Sciatic nerve (tissue), 2 donors: ENCODE results near the gene CD99L2. TPM values are rescaled to one million over a fixed set of nuclear protein-coding genes. Genes with fewer than 3 reads are reported as not detected.
A peak's percentile ranks its signal among the peaks of the same experiment; 100 is the strongest.

Experiments used
- ATAC-seq: fragments of 200-7000 bp; cut with Tn5 transposase; one replicate; pipeline ENCODE4 v1.9.1; 2020; ENCODE audit warnings: mild to moderate bottlenecking, moderate library complexity
- DNase-seq: peaks from one replicate; pipeline ENCODE4 v3.0.0-alpha.2; 2020; ENCODE audit warnings: low spot score
- intact Hi-C: fragments of 100-400 bp; cut with DNase I; formaldehyde crosslinking; loops from one replicate; pipeline ENCODE4 v1.14.2; 2022
- total RNA-seq: library from RNA; stranded (reverse); fragmentation: NEBNext Ultra II Directional; extraction: Animal tissue kit (Norgen Biotek cat#: 25700); gene quantifications from one replicate; pipeline ENCODE4 v1.2.1, GENCODE V29; 2021
- donor health status: DM: no; HTN: no; CAD: no.
- donor health status: DM: no; HTN: no; CAD: no.

CD99L2 gene
- total RNA-seq, 1 donor from 2014 or later: 108 TPM

DNA sequence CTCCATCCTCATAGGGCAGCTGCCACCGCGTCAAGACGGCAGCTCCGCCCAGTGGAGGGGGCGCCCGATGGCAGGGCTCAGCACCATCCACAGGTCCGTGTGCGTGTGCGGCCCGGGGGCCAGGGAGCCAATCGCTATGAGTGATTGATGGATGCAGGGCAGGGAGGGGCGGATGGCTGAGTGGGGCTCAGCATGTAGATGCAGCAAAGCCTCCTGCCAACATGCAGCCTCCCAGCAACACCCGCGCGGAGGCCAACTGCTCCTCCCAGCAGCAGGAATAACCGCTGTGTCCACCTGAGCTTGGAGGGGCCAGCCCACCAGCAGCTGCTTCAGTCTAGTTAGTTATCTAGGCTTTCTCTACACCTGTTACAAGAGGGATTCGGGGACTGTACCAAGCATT, 127.8 kb downstream of the CD99L2 start:
- no peak for DNase-seq
- ATAC-seq: no peak
- intact Hi-C loops: loop anchor here (5.0 kb wide), 1 partner anchor 312 kb away; no protein-coding TSS in a partner anchor

- ATAC-seq (no peak), DNase-seq (no peak)
- intact Hi-C loops: no loop called here
Measured at GRCh38 chrX:150769408-150769807, 129.1 kb downstream of the CD99L2 start.

DNA sequence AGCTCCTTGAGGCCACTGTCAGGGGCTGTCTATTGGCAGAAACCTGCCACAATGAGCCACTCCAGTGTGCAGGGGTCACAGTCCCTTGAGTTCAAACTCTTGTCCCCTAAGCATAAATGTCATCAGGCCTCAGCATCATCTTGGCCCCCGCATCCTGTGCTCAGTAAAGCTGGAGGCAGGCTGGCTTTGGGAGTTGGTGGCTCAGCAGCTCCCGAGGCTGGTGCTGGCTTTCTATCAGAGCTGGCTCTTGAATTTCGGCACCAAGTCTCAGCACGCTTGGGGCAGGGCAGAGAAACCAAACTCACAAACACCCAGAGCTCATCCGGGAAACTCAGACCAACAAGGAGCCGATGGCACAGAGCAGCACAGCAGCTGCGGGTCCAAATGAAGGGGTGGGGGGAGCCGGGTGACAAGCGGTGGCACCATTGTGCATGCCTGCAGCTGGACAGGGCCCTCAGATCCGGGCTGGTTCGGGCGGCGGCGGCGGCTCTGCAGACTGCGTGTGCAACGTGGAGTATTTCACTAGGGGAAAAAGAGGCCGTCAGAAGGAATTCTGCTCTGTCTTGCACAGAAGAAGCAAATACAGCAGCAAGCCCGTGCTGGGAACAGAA, 129.8 kb downstream of the CD99L2 start:
- intact Hi-C loops: no loop called here
- DNase-seq: no peak
- no peak for ATAC-seq

DNA sequence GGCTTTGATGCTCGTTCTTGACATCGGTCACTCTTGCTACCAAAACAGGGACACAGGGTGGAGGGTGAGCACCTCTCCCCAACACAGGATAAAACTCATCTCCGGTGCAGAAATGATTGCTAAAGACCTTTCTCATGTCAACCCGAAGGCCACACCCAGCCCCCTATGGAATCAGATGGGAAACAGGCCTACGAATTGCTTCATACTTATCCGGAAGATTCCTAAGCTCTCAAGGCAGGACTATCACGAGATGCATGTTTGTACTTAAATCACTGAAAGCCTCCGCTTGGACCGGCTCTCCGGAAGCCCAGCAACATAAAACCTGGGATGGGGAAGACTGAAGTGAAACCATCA, 130.4 kb downstream of the CD99L2 start:
- ATAC-seq: no peak
- DNase-seq: no peak
- intact Hi-C loops: no loop called here

- DNase-seq: no peak
- intact Hi-C loops: no loop called here
Measured at GRCh38 chrX:150767475-150768131, 130.9 kb downstream of the CD99L2 start.

DNA sequence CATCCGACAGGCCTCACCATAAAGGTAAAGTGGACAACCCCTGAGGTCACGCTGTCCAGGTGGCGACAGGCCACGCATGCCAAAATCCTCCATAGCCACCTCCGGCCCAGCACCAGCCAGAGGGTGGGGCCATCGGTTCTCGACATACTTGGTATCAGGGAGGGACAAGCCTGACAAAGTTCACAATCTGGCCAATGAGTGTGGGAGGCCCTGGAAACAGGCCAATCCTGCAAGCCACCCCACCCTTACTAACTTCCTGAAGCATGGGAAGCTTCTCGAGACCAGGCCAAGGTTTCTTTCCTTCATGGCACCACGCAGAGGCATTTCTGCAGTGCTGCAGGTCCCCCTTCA, 131.4 kb downstream of the CD99L2 start:
- intact Hi-C loops: no loop called here
- DNase-seq: no peak
- no peak for ATAC-seq

More at GRCh38 chrX:150767475-150768131, 130.9 kb downstream of the CD99L2 start:
- no peak for ATAC-seq

DNA sequence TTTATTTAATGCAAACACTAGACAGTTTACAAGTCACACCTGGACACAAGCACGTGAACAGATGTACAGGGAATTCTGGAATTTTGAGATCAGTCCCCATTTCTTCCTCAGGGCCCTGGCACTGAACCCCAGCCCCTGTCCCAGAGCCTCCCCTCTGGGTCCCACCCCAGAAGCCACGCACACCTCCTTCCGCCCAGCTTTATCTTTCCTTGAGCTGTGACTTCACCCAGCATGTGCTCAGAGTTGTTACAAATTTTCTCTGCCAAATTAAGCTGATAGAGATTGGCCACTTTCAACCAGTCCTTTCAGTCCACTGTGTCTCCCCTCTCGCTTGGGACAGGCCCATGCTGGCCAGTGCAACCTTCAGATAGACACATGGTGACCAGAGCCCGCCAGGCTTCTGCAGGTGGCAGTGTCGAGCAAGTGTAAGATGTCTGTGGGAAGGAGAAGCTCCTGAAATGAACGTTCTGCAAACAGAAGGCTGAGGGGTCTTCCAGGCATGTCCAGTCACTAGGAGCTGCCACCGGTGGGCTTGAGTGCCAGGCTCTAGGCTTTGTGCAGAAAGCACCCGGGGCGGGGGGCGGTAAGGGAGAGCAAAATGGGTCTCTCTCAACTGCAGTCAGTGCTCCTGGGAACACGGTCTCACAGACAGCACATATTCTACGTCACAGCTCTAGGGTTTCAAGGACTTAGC, 132.0 kb downstream of the CD99L2 start:
- intact Hi-C loops: no loop called here
- no peak for ATAC-seq
- DNase-seq: no peak

- ATAC-seq: no peak
- intact Hi-C loops: no loop called here
- no peak for DNase-seq
Measured at GRCh38 chrX:150765782-150766350, 132.6 kb downstream of the CD99L2 start.

DNA sequence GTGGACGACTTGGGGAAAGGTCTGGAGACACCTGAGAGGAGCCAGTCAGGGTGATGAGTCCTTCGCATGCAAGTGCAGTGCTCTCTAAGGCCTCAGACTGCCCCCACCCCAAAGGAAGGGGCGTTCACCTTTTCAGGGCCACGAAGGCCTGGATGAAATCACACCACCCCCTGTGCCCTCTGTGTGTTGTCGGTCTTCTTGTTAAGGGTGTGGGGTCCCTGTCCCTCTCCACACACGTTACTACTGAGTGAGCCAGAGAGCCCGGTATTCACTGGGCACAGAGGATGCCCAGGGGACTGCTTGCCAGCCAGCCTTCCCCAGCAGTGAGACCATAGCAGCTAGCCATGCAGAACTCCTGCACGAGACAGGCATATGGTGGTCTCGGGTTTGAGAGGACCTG, 133.2 kb downstream of the CD99L2 start:
- DNase-seq (no peak), ATAC-seq (no peak)
- intact Hi-C loops: no loop called here

- DNase-seq (no peak), ATAC-seq (no peak)
- intact Hi-C loops: no loop called here
Measured at GRCh38 chrX:150763810-150764209, 134.7 kb downstream of the CD99L2 start.

DNA sequence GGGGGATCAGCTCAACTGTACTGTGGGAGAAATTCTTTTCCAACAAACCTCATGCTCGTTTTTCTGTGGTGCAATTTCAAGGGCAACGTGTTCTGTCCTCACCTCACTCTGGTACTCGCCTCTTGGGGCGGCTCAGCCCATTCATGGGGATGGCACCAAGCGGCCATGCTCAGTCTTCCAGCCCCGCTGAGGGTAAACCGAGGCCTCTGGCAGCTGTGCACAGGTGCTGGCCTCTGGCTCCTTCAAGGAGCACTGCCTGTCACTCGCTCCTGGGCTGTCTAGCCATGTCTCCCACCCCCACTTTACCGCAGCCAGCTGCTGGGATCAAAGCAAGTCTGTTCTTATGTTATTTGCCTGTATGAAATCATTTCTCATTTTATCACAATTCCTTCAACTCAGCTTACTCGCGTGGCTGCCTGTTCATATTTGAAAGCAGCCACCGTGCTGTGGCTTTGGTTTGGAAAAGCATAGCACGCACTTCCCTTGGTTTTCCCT, 135.1 kb downstream of the CD99L2 start:
- ATAC-seq (no peak), DNase-seq (no peak)
- intact Hi-C loops: no loop called here

DNA sequence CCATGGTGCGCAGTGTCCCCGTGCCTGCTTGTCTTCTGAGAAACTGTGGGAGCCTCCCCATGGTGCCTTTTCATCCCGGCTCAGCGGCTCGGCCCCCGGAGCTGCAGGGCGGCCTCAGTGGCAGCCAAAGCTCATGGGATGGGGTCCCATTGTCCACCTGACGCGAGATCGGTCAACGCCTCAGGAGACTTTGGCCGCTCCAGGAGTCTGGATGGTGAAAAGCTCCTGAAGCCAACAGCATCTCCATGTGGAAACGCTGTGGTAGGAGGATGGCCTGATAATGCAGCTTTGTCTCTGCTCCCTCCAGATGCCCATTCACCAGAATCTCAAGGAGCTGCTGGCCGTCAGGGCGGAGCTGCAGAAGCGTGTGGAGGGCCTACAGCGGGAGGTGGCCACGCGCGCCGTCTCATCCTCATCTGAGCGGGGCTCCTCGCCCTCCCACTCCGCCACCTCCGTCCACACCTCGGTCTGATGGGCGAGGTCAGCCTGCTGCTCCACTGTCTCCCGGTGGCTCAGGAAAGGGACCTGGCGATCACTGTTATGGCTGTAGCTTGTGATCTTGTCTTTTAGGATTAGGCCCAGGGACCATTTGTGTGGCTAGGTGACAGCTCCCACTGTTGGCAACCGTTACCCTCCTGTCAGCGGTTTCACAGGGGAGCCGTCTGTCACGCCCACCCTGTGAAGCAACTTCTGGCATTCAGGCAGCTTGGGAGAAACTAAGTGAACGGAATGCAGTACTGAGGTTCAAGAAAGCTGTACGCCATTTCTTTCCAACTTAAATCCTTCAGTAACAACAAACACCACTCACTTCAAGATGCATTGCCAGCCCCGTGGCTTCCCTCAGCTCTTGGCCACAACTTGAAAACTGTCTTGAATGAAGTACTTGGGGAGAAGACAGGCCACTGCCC, 136.0 kb downstream of the CD99L2 start:
- DNase-seq (no peak), ATAC-seq (no peak)
- intact Hi-C loops: no loop called here

DNA sequence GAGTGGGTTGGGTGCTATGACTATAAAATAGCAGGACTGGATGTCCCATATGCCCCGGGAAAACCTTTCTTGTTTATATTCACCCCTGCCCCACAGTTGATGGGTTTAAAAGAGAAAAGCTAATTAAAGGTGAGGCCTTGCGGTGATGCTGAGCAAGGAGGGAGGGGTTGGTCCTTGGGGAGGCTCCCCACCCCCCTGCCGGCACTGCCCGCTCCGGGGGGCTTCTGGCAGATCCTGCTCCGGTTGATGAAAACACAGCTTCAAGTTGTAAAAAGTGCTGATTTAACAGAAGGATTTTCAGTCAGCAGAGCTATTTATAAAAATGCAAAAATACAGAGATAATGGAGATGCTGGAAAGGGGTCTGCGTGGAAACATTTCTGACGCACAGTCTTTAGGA, 136.7 kb downstream of the CD99L2 start:
- intact Hi-C loops: no loop called here
- DNase-seq: no peak

GRCh38 chrX:150761176-150761818, 137.2 kb downstream of the CD99L2 start:
- peak; percentile 27 for ATAC-seq
- no peak for DNase-seq
- intact Hi-C loops: no loop called here

More for the DNA sequence above, 136.7 kb downstream of the CD99L2 start:
- no peak for ATAC-seq

- ATAC-seq: no peak
- intact Hi-C loops: no loop called here
- no peak for DNase-seq
Measured at GRCh38 chrX:150759568-150760416, 138.7 kb downstream of the CD99L2 start.

DNA sequence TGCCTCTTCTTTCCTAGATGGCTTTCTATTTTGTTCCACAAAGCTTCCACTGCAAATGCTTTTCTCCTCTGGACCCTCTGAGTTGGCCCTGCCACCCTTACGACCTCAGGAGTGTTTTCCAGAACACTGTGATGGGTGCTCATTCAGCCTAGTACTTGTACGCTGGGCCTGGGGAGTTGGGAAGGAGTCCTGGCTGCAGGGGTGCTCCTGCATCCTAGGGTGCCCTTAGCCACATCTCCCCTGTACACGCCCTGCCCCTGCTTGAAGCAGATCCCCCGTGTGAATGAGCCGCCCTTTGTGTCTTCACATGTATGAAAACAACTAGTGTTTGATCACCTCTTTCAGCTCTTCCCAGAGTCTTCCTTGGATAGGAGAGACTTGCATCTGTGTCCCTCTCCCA, 141.1 kb downstream of the CD99L2 start:
- DNase-seq (no peak), ATAC-seq (no peak)
- intact Hi-C loops: no loop called here

DNA sequence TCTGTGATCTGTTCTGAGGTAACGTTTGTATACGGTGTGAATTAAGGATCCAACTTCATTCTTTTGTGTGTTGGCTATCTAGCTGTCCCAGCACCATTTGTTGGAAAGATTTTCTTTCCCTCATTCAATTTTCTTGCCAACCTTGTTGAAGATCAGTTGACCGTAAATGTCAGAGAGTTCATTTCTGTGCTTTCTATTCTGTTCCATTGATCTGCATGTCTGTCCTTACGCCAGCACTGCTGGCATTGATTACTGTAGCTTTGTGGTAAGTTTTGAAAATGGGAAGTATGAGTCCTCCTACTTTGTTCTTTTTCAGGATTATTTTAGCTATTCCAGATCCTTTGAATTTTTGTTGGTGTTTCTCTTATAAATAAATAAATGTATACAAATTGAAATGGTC, 144.5 kb downstream of the CD99L2 start:
- ATAC-seq: no peak
- DNase-seq: no peak
- intact Hi-C loops: no loop called here

GRCh38 chrX:150753357-150753756, 145.1 kb downstream of the CD99L2 start:
- DNase-seq: no peak
- intact Hi-C loops: no loop called here
- ATAC-seq: no peak
